ENCODE data around the gene THADA.

The THADA gene

DNA sequence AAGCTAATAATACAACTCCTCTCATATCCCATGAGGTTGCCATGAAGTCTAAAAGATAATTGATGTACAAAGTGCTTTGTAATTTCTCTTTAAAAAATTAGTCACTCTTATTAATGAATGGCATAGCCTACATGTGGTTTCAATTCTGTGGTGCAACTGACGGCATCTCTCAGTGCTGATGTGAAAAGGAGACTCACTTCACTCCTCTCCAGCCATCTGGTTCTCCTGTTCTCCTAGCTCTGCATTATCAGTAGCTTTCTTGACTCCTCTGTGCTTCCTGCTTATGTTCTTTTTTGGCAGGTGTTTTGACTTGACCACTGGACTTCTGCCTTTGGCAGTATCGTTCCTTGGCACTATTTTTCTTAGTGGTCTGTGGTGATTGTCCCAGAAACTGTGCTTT lies 234.6 kb downstream of the THADA start:
- no peak overlapping the region for H3K4me3 Mint-ChIP-seq
- no peaks in the 10 kb centered on the region for H3K9me3 Mint-ChIP-seq
- no peak overlapping the region for H3K27ac Mint-ChIP-seq
- H3K4me1 Mint-ChIP-seq = peaks cover 5% of the 10 kb centered on the region
- peaks cover 3% of the 10 kb centered on the region for H3K36me3 Mint-ChIP-seq
- CTCF ChIA-PET = interaction anchor here (1.0 kb wide), 1 partner anchor 10 kb away, joined by 3 read pairs; no protein-coding TSS in a partner anchor
- H3K27me3 Mint-ChIP-seq = no peaks in the 10 kb centered on the region
- DNase-seq = no peak

- Mint-ChIP-seq H3K27ac (no peak overlapping the region), H3K9me3 (no peaks in the 10 kb centered on the region), H3K4me3 (no peak overlapping the region), H3K4me1 (no peaks in the 10 kb centered on the region), H3K36me3 (peaks cover 3% of the 10 kb centered on the region), H3K27me3 (no peaks in the 10 kb centered on the region)
- CTCF ChIA-PET = no interaction called here
- no peak for DNase-seq
Measured at GRCh38 chr2:43360137-43360536, 235.7 kb downstream of the THADA start.

GRCh38 chr2:43358410-43359201 lies 237.2 kb downstream of the THADA start:
- H3K36me3 Mint-ChIP-seq = no peaks in the 10 kb centered on the region
- H3K4me1 Mint-ChIP-seq = no peaks in the 10 kb centered on the region
- H3K9me3 Mint-ChIP-seq = no peaks in the 10 kb centered on the region
- CTCF ChIA-PET = no interaction called here
- no peak overlapping the region for H3K4me3 Mint-ChIP-seq
- H3K27me3 Mint-ChIP-seq = no peaks in the 10 kb centered on the region
- no peak for DNase-seq
- H3K27ac Mint-ChIP-seq = no peak overlapping the region

GRCh38 chr2:43356774-43357173 lies 239.1 kb downstream of the THADA start:
- CTCF ChIA-PET = no interaction called here
- no peaks in the 10 kb centered on the region for H3K4me1 Mint-ChIP-seq
- DNase-seq = no peak

DNA sequence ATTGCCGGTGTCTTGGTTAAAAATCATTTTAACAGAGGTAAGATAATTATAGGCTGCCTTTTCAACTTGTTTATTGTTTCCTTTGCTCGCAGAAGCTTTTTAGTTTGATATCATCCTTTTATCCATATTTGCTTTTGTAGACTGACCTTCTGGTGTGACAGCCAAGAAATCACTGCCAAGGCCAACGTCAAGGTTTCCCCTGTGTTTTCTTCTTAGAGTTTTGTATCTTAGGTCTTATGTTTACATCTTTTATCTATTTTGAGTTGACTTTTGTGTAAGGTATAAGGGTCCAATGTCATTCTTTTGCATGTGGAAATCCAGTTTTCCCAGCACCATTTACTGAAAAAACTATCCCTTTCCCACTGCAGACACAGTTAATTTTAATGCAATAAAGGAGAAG lies 240.4 kb downstream of the THADA start:
- CTCF ChIA-PET = interaction anchor here (1.3 kb wide), 1 partner anchor 24 kb away, joined by 3 read pairs; no protein-coding TSS in a partner anchor
- H3K36me3 Mint-ChIP-seq = no peaks in the 10 kb centered on the region
- no peak overlapping the region for H3K4me3 Mint-ChIP-seq
- no peaks in the 10 kb centered on the region for H3K27me3 Mint-ChIP-seq
- no peaks in the 10 kb centered on the region for H3K9me3 Mint-ChIP-seq
- no peaks in the 10 kb centered on the region for H3K4me1 Mint-ChIP-seq
- H3K27ac Mint-ChIP-seq = no peak overlapping the region
- DNase-seq = no peak

More at GRCh38 chr2:43356774-43357173, 239.1 kb downstream of the THADA start:
- Mint-ChIP-seq H3K4me3 (no peak overlapping the region), H3K27ac (no peak overlapping the region), H3K36me3 (no peaks in the 10 kb centered on the region), H3K9me3 (no peaks in the 10 kb centered on the region), H3K27me3 (no peaks in the 10 kb centered on the region)

GRCh38 chr2:43349904-43350303 lies 245.9 kb downstream of the THADA start:
- Mint-ChIP-seq H3K27ac (no peak overlapping the region), H3K9me3 (no peaks in the 10 kb centered on the region)

GRCh38 chr2:43348908-43349661 lies 246.8 kb downstream of the THADA start:
- Mint-ChIP-seq H3K27ac (no peak overlapping the region), H3K4me3 (no peak overlapping the region), H3K27me3 (no peaks in the 10 kb centered on the region), H3K4me1 (no peaks in the 10 kb centered on the region), H3K36me3 (peaks cover 5% of the 10 kb centered on the region), H3K9me3 (no peaks in the 10 kb centered on the region)
- CTCF ChIA-PET = no interaction called here
- DNase-seq = no peak

More at GRCh38 chr2:43349904-43350303, 245.9 kb downstream of the THADA start:
- Mint-ChIP-seq H3K36me3 (peaks cover 5% of the 10 kb centered on the region), H3K27me3 (no peaks in the 10 kb centered on the region), H3K4me1 (no peaks in the 10 kb centered on the region), H3K4me3 (no peak overlapping the region)
- no peak for DNase-seq
- CTCF ChIA-PET = no interaction called here

- Mint-ChIP-seq H3K27ac (no peak overlapping the region), H3K27me3 (no peaks in the 10 kb centered on the region), H3K4me1 (no peaks in the 10 kb centered on the region), H3K36me3 (peaks cover 8% of the 10 kb centered on the region), H3K9me3 (no peaks in the 10 kb centered on the region), H3K4me3 (no peak overlapping the region)
- CTCF ChIA-PET = no interaction called here
- DNase-seq = no peak
Measured at GRCh38 chr2:43347746-43348145, 248.1 kb downstream of the THADA start.

- H3K27me3 Mint-ChIP-seq = no peaks in the 10 kb centered on the region
- H3K4me1 Mint-ChIP-seq = no peaks in the 10 kb centered on the region
- no peaks in the 10 kb centered on the region for H3K9me3 Mint-ChIP-seq
- H3K27ac Mint-ChIP-seq = no peak overlapping the region
- H3K4me3 Mint-ChIP-seq = no peak overlapping the region
- no peak for DNase-seq
- peaks cover 8% of the 10 kb centered on the region for H3K36me3 Mint-ChIP-seq
- CTCF ChIA-PET = no interaction called here
Measured at GRCh38 chr2:43346602-43347567, 249.0 kb downstream of the THADA start.

- CTCF ChIA-PET = no interaction called here
- Mint-ChIP-seq H3K36me3 (peaks cover 10% of the 10 kb centered on the region), H3K4me1 (no peaks in the 10 kb centered on the region), H3K27ac (no peak overlapping the region), H3K9me3 (no peaks in the 10 kb centered on the region), H3K4me3 (no peak overlapping the region), H3K27me3 (no peaks in the 10 kb centered on the region)
- DNase-seq = no peak
Measured at GRCh38 chr2:43345872-43346271, 250.0 kb downstream of the THADA start.

DNA sequence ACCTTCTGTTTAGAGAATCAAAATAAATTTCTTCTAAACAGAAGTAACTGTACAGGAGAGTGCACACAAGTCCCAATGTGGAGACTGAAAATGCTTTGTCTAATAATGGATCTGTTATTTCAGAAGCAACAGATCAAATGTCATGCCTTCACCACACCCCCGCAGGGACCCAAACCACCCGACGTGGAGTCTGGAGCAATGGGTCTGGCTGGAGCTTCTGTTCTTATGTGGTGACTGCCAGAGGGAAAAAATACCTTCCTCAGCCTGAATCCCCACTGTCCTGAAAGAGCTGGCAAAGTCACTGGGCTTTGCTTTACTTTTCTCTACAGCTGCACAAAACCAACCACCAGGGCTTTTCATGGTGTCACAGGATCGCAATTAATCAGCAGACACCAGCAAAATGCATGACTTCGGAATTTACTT lies 250.4 kb downstream of the THADA start:
- DNase-seq = no peak
- H3K9me3 Mint-ChIP-seq = no peaks in the 10 kb centered on the region
- no peak overlapping the region for H3K27ac Mint-ChIP-seq
- H3K4me1 Mint-ChIP-seq = no peaks in the 10 kb centered on the region
- CTCF ChIA-PET = no interaction called here
- H3K4me3 Mint-ChIP-seq = no peak overlapping the region
- peaks cover 10% of the 10 kb centered on the region for H3K36me3 Mint-ChIP-seq
- no peaks in the 10 kb centered on the region for H3K27me3 Mint-ChIP-seq

- H3K4me3 Mint-ChIP-seq = no peak overlapping the region
- H3K36me3 Mint-ChIP-seq = peaks cover 13% of the 10 kb centered on the region
- no peak for DNase-seq
- no peak overlapping the region for H3K27ac Mint-ChIP-seq
- CTCF ChIA-PET = no interaction called here
- H3K9me3 Mint-ChIP-seq = no peaks in the 10 kb centered on the region
- no peaks in the 10 kb centered on the region for H3K4me1 Mint-ChIP-seq
- H3K27me3 Mint-ChIP-seq = no peaks in the 10 kb centered on the region
Measured at GRCh38 chr2:43344868-43345373, 250.9 kb downstream of the THADA start.

DNA sequence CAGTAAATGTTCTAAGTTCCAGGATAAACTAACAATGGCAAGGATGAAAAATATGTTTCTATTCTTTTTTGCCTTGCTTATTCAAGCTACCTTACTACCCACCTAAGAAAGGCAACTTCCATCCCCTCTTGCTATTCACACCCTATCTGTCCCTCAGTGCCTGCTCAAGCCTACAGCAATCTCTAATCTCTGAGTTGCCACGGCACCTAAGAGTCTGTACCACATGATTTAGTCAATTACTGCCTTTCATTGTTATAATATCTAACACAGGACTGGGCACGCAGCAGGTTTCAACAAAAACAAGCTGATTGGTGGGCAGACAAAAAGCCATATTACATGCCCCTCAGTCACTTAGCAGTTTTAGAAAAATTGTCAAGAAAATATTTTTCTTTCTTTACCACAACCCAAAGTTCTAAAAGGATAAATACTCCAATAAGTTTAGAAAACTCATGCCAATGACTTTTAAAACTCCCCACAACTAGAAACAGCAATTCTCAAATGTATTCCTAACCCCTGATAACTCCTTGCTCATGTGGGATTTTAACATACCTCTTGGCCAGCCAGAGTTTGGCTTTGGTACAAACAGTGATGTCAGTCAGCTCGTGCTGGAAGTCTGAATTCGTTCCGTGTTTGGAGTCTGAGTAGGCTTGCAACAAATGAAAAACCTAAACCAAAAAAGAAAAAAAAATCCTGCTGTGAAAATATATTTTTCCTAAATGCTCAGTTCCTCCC lies 252.1 kb downstream of the THADA start:
- CTCF ChIA-PET = no interaction called here

More for the DNA sequence above, 252.1 kb downstream of the THADA start:
- Mint-ChIP-seq H3K36me3 (peaks cover 15% of the 10 kb centered on the region), H3K4me3 (no peak overlapping the region), H3K4me1 (no peaks in the 10 kb centered on the region), H3K9me3 (no peaks in the 10 kb centered on the region), H3K27me3 (no peaks in the 10 kb centered on the region), H3K27ac (no peak overlapping the region)
- no peak for DNase-seq

All from activated naive CD4-positive, alpha-beta T cell treated with anti-CD3 and anti-CD28 coated beads, Interleukin-2, amount 10 ng/mL, durations not matched to agents 7 days and 5 days (primary cell).